ENCODE results near the gene ETV3. TPM values are rescaled to one million over a fixed set of nuclear protein-coding genes. Genes with fewer than 3 reads are reported as not detected.

Gene ETV3
- total RNA-seq, 1 experiment from 2014 or later = 21.2 TPM

- no peak for TF ChIP-seq CTCF (IDR thresholded peaks at IDR 0.05 in 2 of 3, conservative IDR thresholded peaks at IDR 0.05 in 1 of 3; ENCODE audit: borderline replicate concordance in 1 of 3, insufficient read depth in 1 of 3, low read depth in 2 of 3, low read length in 2 of 3)
These were observed 20.6 kb downstream of the ETV3 start (continued) for GRCh38 chr1:157117527-157118057.

GRCh38 chr1:157116737-157117103, 21.5 kb downstream of the ETV3 start:
- POLR2A ChIA-PET = no interaction called here
- no TSS peak for BruUV-seq (replicated peaks)
- TF ChIP-seq RAD21 (IDR thresholded peaks at IDR 0.05; ENCODE audit: low read depth) (no peak), CEBPB (IDR thresholded peaks at IDR 0.05; ENCODE audit: low read depth) (no peak), ATF3 (IDR thresholded peaks at IDR 0.05) (no peak), SIN3A (IDR thresholded peaks at IDR 0.05; ENCODE audit: low read depth) (no peak), MAX (IDR thresholded peaks at IDR 0.05) (no peak), JUND (IDR thresholded peaks at IDR 0.05) (no peak), EZH2 (IDR thresholded peaks at IDR 0.05) (no peak), ZNF274 (IDR thresholded peaks at IDR 0.05; ENCODE audit: low read depth, low read length) (no peak), SRF (IDR thresholded peaks at IDR 0.05; ENCODE audit: low read depth) (no peak), POLR2AphosphoS5 (IDR thresholded peaks at IDR 0.05; ENCODE audit: low read depth, low read length) (no peak), CTCF (IDR thresholded peaks at IDR 0.05 in 2 of 3, conservative IDR thresholded peaks at IDR 0.05 in 1 of 3; ENCODE audit: borderline replicate concordance in 1 of 3, insufficient read depth in 1 of 3, low read depth in 2 of 3, low read length in 2 of 3) (no peak), EGR1 (IDR thresholded peaks at IDR 0.05; ENCODE audit: low read depth) (no peak), FOSL1 (IDR thresholded peaks at IDR 0.05; ENCODE audit: low read depth) (no peak), ZBTB33 (IDR thresholded peaks at IDR 0.05; ENCODE audit: extremely low read depth, insufficient replicate concordance, low read length) (no peak), POLR2A (IDR thresholded peaks at IDR 0.05; ENCODE audit: borderline replicate concordance, extremely low read depth, insufficient read depth, insufficient read length) (no peak), ZFX (IDR thresholded peaks at IDR 0.05) (no peak)

More at GRCh38 chr1:157116737-157117103, 21.5 kb downstream of the ETV3 start:
- Histone ChIP-seq H3K79me2 (ENCODE audit: insufficient read depth, low read length) (no peaks in the 10 kb centered on the region), H3K9me2 (ENCODE audit: insufficient read depth) (no peaks in the 10 kb centered on the region), H3K4me2 (ENCODE audit: low read length) (no peak overlapping the region), H2AFZ (ENCODE audit: low read depth, low read length, poor library complexity, severe bottlenecking) (no peak overlapping the region), H4K20me1 (ENCODE audit: insufficient read depth) (no peaks in the 10 kb centered on the region), H3K27me3 (ENCODE audit: insufficient read depth, low read length) (peaks cover 3% of the 10 kb centered on the region; the same call in 1 of the 2 replicates), H3K4me1 (ENCODE audit: control insufficient read depth in 1 of 2, insufficient read depth in 2 of 2, low read length in 2 of 2) (no peaks in the 10 kb centered on the region), H3K4me3 (replicated peaks in 1 of 2; ENCODE audit: low read depth in 1 of 2, low read length in 2 of 2) (no peak overlapping the region), H3K9me3 (ENCODE audit: control insufficient read depth in 1 of 2, insufficient read depth in 1 of 2, low read depth in 1 of 2, low read length in 2 of 2) (no peaks in the 10 kb centered on the region), H3K36me3 (ENCODE audit: control insufficient read depth in 1 of 2, insufficient read depth in 2 of 2, low read length in 2 of 2) (peaks cover 0 to 2% of the 10 kb centered on the region in 2 experiments; a peak in 1 of 4 replicates), H3K27ac (ENCODE audit: low read depth, low read length) (no peak overlapping the region), H3K9ac (ENCODE audit: low read length) (no peak overlapping the region)
- ChIA-PET CTCF (no interaction called here), RAD21 (ENCODE audit: low non-redundant PET in 1 of 2, low total read pairs in 2 of 2, uncharacterized antibody in 2 of 2, unreplicated experiment in 2 of 2) (no interaction called here)
- ATAC-seq = no peak
- intact Hi-C loops (cut with micrococcal nuclease) = no loop called here
- DNase-seq (ENCODE audit: low read depth, low spot score) = no peak
